Measurements from ENCODE around the gene RALGPS1. TPM values are rescaled to one million over a fixed set of nuclear protein-coding genes. Genes with fewer than 3 reads are reported as not detected.

RALGPS1 gene
- polyA plus RNA-seq, 1 of the 3 experiments (the other 2 are of a cell fraction) = 3.9 TPM

DNA sequence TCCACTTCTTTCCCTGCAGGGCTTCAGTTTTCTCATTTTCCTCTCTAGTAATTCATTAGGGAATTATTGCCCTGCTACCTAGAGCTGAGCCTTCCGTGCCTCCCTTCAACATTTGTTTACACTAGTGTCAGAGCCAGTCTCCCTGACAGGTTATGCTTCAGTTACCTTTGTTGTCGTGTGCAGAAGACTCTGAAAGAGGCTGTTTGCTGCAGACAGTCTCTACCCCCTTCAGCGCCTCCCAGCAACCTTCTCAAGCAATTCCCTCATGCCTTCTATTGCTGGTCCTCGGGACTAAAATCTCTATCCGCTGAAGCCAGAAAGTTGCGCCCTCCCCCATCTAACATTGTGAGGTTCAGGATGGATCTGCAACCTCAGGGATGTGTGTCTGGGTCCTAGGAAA, 12.8 kb downstream of the RALGPS1 start (continued):
- no peak for TF ChIP-seq JUND (IDR thresholded peaks at IDR 0.05)
- TF ChIP-seq, protein P1, sequence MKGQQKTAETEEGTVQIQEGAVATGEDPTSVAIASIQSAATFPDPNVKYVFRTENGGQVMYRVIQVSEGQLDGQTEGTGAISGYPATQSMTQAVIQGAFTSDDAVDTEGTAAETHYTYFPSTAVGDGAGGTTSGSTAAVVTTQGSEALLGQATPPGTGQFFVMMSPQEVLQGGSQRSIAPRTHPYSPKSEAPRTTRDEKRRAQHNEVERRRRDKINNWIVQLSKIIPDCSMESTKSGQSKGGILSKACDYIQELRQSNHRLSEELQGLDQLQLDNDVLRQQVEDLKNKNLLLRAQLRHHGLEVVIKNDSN (IDR thresholded peaks at IDR 0.05; ENCODE audit: borderline replicate concordance, low read depth) = no peak
- no peak for TF ChIP-seq FOXM1 (IDR thresholded peaks at IDR 0.05; ENCODE audit: low read depth)
- TF ChIP-seq GABPA (IDR thresholded peaks at IDR 0.05; ENCODE audit: low read depth) = no peak
- no peak for TF ChIP-seq RAD21 (IDR thresholded peaks at IDR 0.05; ENCODE audit: low read length)
- no peak for TF ChIP-seq RFX5 (IDR thresholded peaks at IDR 0.05; ENCODE audit: low read length)
- no peak for TF ChIP-seq FOSL2 (IDR thresholded peaks at IDR 0.05; ENCODE audit: borderline replicate concordance, low read depth)

- CTCF ChIA-PET = interaction anchor here (0.6 to 1.2 kb wide), 2 partner anchors 8 to 31 kb away, joined by 3 to 7 read pairs; no protein-coding TSS in a partner anchor
These were observed 18.3 kb downstream of the RALGPS1 start for GRCh38 chr9:126932871-126933321.

More at GRCh38 chr9:126932871-126933321, 18.3 kb downstream of the RALGPS1 start:
- Histone ChIP-seq H3K27ac (ENCODE audit: low read depth in 2 of 2, low read length in 1 of 2) (no peak overlapping the region), H3K79me2 (ENCODE audit: insufficient read depth) (no peaks in the 10 kb centered on the region), H2AFZ (ENCODE audit: low read depth) (no peak overlapping the region), H3K9ac (no peak overlapping the region), H3K4me1 (ENCODE audit: control insufficient read depth in 1 of 2, insufficient read depth in 2 of 2, low read depth in 1 of 2, low read length in 1 of 2) (no peaks in the 10 kb centered on the region), H3F3A (replicated peaks; ENCODE audit: insufficient read depth) (no peaks in the 10 kb centered on the region), H3K36me3 (replicated peaks in 1 of 2; ENCODE audit: control insufficient read depth in 1 of 2, insufficient read depth in 2 of 2, low read length in 1 of 2) (no peaks in the 10 kb centered on the region), H3K9me2 (no peaks in the 10 kb centered on the region), H4K20me1 (ENCODE audit: insufficient read depth) (no peaks in the 10 kb centered on the region), H3K4me2 (no peak overlapping the region), H3K9me3 (no peaks in the 10 kb centered on the region), H3K4me3 (ENCODE audit: low read depth in 2 of 2, low read length in 1 of 2) (no peak overlapping the region), H3K27me3 (ENCODE audit: insufficient read depth) (no peaks in the 10 kb centered on the region)
- no peak for DNase-seq
- POLR2A ChIA-PET = no interaction called here
- WGBS (ENCODE audit: low lambda C conversion rate) = 89% methylated on average over 11 of the region's 11 CpGs
- TF ChIP-seq FOXM1 (IDR thresholded peaks at IDR 0.05; ENCODE audit: low read depth) = no peak
- no peak for TF ChIP-seq CTCF (IDR thresholded peaks at IDR 0.05)
- no peak for TF ChIP-seq CHD2 (IDR thresholded peaks at IDR 0.05; ENCODE audit: low read length, partially characterized antibody)
- no peak for TF ChIP-seq MXI1 (IDR thresholded peaks at IDR 0.05; ENCODE audit: low read depth, low read length)
- TF ChIP-seq ZBTB33 (IDR thresholded peaks at IDR 0.05; ENCODE audit: borderline replicate concordance, low read depth) = no peak
- TF ChIP-seq ELF1 (IDR thresholded peaks at IDR 0.05) = no peak
- no peak for TF ChIP-seq USF2 (IDR thresholded peaks at IDR 0.05; ENCODE audit: borderline replicate concordance, low read depth, low read length)
- TF ChIP-seq TEAD4 (IDR thresholded peaks at IDR 0.05; ENCODE audit: borderline replicate concordance, insufficient read depth) = no peak
- no peak for TF ChIP-seq RXRA (IDR thresholded peaks at IDR 0.05; ENCODE audit: borderline replicate concordance, low read depth)
- TF ChIP-seq, protein P1 (IDR thresholded peaks at IDR 0.05; ENCODE audit: borderline replicate concordance, low read depth) = no peak
- TF ChIP-seq RFX5 (IDR thresholded peaks at IDR 0.05; ENCODE audit: low read length) = no peak
- TF ChIP-seq SMC3 (IDR thresholded peaks at IDR 0.05; ENCODE audit: low read depth, low read length) = no peak
- TF ChIP-seq YY1 (IDR thresholded peaks at IDR 0.05; ENCODE audit: low read depth) = no peak
- TF ChIP-seq RCOR1 (IDR thresholded peaks at IDR 0.05; ENCODE audit: low read length) = no peak
